PC-3 (cell line): Measurements from ENCODE around the gene KLHL1.

Source experiments
- CTCF ChIP-seq: fragments of 300-600 bp; sonication (generic); conservative IDR thresholded peaks from 2 replicates; pipeline ENCODE4 v1.5.1; 2017; ENCODE audit warnings: antibody characterized with exemption, low read depth, mild to moderate bottlenecking, low read length
- EZH2phosphoT487 ChIP-seq: fragments of 300-600 bp; sonication (generic); IDR thresholded peaks from 2 replicates; pipeline ENCODE4 v1.6.1; 2018; ENCODE audit warnings: mild to moderate bottlenecking, antibody characterized with exemption, low read length, borderline replicate concordance

GRCh38 chr13:70043685-70044084 is 64.6 kb downstream of the KLHL1 start:
- TF ChIP-seq EZH2phosphoT487 (no peak), CTCF (no peak)
